ENCODE data around the gene MMAB.

DNA sequence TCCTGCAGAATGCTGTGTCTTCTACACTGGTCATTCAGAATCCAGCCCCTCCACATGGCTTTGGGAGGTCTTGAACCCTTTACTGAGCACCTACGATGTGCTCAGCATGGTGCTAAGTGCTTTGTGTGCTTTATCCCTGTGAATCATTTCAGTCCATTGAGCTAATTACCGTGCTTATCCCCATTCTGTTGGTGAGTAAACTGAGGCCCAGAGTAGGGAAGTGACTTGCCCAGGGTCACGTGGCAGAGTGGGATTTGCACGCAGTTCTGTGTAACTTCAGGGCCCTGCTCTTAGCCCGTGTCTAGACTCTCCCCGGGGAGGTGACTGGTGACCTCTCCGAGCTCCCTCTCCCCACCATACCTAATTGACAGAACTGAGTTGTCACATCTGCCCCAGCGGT, 27.7 kb upstream of the MMAB start:
- TF ChIP-seq, protein P1, sequence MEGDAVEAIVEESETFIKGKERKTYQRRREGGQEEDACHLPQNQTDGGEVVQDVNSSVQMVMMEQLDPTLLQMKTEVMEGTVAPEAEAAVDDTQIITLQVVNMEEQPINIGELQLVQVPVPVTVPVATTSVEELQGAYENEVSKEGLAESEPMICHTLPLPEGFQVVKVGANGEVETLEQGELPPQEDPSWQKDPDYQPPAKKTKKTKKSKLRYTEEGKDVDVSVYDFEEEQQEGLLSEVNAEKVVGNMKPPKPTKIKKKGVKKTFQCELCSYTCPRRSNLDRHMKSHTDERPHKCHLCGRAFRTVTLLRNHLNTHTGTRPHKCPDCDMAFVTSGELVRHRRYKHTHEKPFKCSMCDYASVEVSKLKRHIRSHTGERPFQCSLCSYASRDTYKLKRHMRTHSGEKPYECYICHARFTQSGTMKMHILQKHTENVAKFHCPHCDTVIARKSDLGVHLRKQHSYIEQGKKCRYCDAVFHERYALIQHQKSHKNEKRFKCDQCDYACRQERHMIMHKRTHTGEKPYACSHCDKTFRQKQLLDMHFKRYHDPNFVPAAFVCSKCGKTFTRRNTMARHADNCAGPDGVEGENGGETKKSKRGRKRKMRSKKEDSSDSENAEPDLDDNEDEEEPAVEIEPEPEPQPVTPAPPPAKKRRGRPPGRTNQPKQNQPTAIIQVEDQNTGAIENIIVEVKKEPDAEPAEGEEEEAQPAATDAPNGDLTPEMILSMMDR (IDR thresholded peaks at IDR 0.05): no peak
- no peak for TF ChIP-seq POLR2A (IDR thresholded peaks at IDR 0.05)
